Nephron progenitor cell (in vitro differentiated cells): ENCODE data around the gene NECTIN2.

Source experiments
- DNase-seq: peaks from one replicate; pipeline ENCODE4 v3.0.0; 2021
- H3K27ac Mint-ChIP-seq: 2 replicates; pipeline ENCODE4 v1.8.0; 2021; ENCODE audit warnings: mild to moderate bottlenecking, moderate library complexity, mixed read lengths
- H3K27me3 Mint-ChIP-seq: 2 replicates; pipeline ENCODE4 v1.8.0; 2021; ENCODE audit warnings: mild to moderate bottlenecking, low read depth, mixed read lengths; ENCODE audit not compliant: poor library complexity
- H3K36me3 Mint-ChIP-seq: 2 replicates; pipeline ENCODE4 v1.8.0; 2021; ENCODE audit warnings: low read depth, mixed read lengths
- H3K4me1 Mint-ChIP-seq: 2 replicates; pipeline ENCODE4 v1.8.0; 2021; ENCODE audit warnings: mixed read lengths
- H3K4me3 Mint-ChIP-seq: 2 replicates; pipeline ENCODE4 v1.8.0; 2021; ENCODE audit warnings: mild to moderate bottlenecking, moderate library complexity, mixed read lengths
- H3K9me3 Mint-ChIP-seq: 2 replicates; pipeline ENCODE4 v1.8.0; 2021; ENCODE audit warnings: mild to moderate bottlenecking, moderate library complexity, mixed read lengths
- CTCF ChIP-seq: fragments of 200-600 bp; sonication (generic); IDR thresholded peaks from 2 replicates; pipeline ENCODE4 v1.5.0; 2021; ENCODE audit warnings: antibody characterized with exemption

The NECTIN2 gene

GRCh38 chr19:44810234-44811121, 35.6 kb upstream of the NECTIN2 start:
- peak; percentile 60 for DNase-seq
- no peak for TF ChIP-seq CTCF
- Mint-ChIP-seq H3K4me1 (peaks cover 83% of the 10 kb centered on the region), H3K36me3 (peaks cover 18% of the 10 kb centered on the region), H3K4me3 (peak overlapping the region; percentile 80), H3K27ac (no peak overlapping the region), H3K27me3 (peaks cover 21% of the 10 kb centered on the region), H3K9me3 (no peaks in the 10 kb centered on the region)

GRCh38 chr19:44811122-44811419, 35.0 kb upstream of the NECTIN2 start:
- Mint-ChIP-seq H3K9me3 (no peaks in the 10 kb centered on the region), H3K4me3 (no peak overlapping the region), H3K27ac (no peak overlapping the region), H3K36me3 (peaks cover 18% of the 10 kb centered on the region), H3K4me1 (peaks cover 83% of the 10 kb centered on the region), H3K27me3 (peaks cover 17% of the 10 kb centered on the region)
- no peak for TF ChIP-seq CTCF
- no peak for DNase-seq

- Mint-ChIP-seq H3K4me3 (no peak overlapping the region), H3K36me3 (peaks cover 18% of the 10 kb centered on the region), H3K4me1 (peaks cover 71% of the 10 kb centered on the region), H3K27ac (no peak overlapping the region), H3K27me3 (peaks cover 8% of the 10 kb centered on the region), H3K9me3 (no peaks in the 10 kb centered on the region)
- DNase-seq, result no peak
- no peak for TF ChIP-seq CTCF
Observed at GRCh38 chr19:44812142-44812718, 33.9 kb upstream of the NECTIN2 start.

- H3K4me3 Mint-ChIP-seq, result peak overlapping the region; percentile 27
- no peak for TF ChIP-seq CTCF
- peak overlapping the region; percentile 62 for H3K27ac Mint-ChIP-seq
- H3K36me3 Mint-ChIP-seq, result peaks cover 18% of the 10 kb centered on the region
- DNase-seq, result peak; percentile 39
- no peaks in the 10 kb centered on the region for H3K9me3 Mint-ChIP-seq
- peaks cover 11% of the 10 kb centered on the region for H3K27me3 Mint-ChIP-seq
- H3K4me1 Mint-ChIP-seq, result peaks cover 69% of the 10 kb centered on the region
Observed at GRCh38 chr19:44813070-44813840, 32.8 kb upstream of the NECTIN2 start.

- peak overlapping the region; percentile 27 for H3K4me3 Mint-ChIP-seq
- H3K27ac Mint-ChIP-seq, result peak overlapping the region; percentile 64
- peaks cover 11% of the 10 kb centered on the region for H3K27me3 Mint-ChIP-seq
- peaks cover 72% of the 10 kb centered on the region for H3K4me1 Mint-ChIP-seq
- no peak for TF ChIP-seq CTCF
- H3K9me3 Mint-ChIP-seq, result no peaks in the 10 kb centered on the region
- H3K36me3 Mint-ChIP-seq, result peaks cover 18% of the 10 kb centered on the region
- DNase-seq, result no peak
Observed at GRCh38 chr19:44813841-44814470, 32.1 kb upstream of the NECTIN2 start.
